Hepatic stellate cell (primary cell): ENCODE data around the gene TMEM43.

Experiments used
- DNase-seq: peaks from one replicate; pipeline ENCODE4 v3.0.0; 2011; ENCODE audit warnings: low spot score

The TMEM43 gene

DNA sequence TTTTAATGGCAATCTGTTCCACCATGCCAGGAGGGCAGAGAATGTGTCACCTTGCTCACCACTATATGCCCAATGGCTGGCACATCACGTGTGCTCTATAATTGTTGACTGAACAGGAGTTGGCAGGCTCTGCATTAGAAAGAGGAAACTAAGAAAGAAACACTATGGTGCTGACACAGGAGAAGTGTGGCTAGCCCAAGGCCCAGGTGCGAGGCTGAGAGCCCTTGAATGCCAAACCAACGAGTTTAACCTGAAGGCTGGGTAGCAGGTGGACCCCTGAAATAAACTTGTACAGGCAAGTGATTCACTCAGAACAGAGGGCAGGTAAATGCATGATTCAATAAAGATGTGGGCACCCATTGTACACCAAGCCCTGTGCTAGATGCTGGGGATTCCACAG is 2.6 kb upstream of the TMEM43 start:
- DNase-seq, result no peak

DNA sequence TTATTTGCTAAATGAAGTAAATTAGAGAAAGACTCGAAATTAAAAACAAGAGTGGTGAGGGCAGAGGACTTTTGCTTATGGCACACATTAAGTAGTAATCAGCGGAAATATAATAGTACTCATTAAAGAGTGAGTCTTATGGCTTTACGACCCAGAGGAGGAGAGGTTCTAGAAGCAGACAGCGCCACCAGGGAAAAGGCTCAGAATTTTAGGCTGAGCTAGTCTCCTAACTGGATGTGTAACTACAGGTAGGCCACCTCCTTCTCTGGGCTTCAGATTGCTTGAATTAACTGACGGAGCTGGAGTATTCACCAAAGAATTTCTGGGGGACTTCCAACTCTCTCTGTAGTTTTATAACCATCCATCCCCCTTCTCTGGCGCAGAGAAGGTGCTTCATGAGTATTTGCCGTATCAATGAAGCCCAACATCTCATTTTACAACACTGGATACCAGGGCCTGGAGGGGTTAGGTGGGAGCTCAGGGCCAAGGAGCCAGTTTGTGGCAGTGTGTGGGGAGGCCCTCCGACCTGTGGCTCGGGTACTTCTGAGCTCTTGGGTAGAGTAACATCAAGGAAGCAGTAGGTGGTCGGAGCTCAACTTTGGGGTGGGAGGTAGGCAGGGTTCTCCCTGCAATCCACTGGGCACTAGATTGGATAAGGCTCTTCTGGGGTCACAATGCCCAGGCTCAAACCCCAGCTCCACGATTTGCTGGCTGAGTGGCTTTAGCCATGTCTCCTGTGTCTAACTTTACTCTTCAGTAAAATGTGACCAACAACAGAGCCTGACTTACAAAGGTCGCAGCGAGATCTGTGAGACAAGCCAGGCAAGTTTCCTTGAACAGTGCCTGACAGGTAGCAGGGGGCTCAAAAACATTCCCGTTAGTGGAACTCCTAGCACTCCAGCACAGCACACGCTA is 1.3 kb upstream of the TMEM43 start:
- no peak for DNase-seq

DNA sequence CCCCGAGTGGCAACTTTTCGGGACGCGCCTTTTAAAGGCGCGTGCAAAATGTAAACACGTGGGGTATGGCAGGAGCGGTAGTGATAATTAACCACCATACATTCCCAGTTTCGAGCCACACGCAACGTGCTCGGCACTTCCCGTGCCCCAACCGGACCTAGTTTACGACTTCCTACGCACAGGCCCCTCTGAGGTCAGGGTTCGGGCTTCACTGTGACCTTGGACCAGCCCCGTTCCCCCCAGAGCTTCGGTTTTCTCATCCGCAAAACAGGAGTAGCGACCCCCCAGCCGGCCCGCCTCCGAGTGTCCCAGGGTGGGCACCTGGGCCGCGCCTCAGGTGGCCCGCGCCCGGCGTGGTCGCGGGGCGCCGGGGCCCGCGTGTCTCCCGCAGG is 633 bp upstream of the TMEM43 start:
- no peak for DNase-seq

DNA sequence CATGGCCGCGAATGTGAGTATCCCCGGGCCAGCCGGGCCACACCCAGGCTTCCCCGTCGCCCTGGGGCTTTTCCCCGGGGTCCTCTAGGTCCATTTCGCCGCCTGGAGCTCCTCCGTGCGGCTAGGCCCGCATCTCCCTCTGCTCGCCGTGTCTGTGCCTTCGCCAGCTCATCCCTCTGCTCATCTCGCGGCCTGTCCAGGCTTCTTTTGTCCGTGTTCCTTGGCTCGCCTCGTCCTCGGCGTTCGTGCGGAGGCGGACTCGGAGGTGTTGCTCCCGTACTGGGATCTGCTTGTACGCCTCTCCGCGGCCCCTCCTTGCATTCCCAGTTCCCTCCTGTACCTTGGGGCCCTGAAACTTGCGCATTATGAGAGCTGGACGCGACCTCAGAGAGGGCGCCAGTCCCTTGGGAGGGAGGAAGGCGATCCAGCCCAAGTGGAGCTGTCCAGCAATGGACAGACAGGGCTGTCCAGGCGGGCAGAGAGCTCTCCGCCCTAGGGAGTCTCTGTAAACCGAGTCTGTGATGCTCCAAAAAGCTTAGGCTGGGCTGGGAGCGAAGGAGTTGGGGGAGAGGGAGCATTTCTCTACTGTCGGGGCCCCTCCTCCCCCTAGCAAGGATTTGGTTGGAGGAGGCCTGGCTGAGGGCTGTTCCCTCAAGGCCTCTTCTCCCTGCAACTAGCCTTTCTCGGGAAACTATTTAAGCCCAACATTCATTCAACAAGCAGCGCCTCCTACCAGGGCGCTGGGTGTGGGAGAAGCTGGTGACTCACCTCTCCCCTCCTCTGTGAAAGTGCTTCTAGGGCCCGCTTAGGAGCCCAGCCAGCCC is 553 bp downstream of the TMEM43 start:
- peak; percentile 91 for DNase-seq

DNA sequence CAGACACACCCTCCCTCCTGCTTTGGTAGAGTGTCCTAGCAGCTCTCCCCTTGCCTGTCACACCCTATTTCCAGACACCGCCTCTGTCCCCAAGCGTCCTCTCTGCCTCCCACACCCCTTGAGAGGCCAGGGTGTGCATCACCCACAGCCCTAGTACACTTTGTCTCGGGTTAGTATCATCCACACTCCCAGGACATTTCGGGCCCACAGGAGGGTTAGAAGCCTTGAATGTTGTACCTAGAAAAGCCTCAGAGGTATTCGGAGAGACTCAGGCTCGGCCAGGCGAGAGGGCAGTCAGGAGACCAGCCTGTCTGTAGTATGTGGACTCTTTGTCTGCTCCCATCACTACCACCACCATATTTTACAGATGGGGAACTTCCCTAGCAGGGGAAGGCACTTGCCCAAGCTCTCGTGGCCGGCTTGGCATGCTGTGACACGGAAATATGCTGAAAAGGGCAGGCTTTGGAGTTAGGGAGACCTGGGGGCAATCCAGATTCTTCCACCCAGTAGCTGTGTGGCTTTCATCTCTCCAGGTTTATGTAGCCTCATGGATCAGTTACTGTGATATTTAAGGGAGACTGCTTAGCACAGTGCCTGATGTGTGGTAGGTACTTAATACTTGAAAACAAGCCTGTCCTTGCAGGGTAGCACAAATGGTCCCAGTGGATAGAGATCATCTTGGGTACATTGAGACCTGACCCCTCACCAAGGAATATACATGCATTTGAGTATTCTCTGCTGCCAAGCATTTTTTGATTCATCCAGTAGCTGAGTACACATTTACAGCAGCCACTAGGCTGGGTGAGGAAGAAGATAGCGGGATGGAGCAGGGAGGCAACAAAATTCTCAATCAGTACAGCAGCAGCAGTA is 1.4 kb downstream of the TMEM43 start:
- DNase-seq, result no peak

DNA sequence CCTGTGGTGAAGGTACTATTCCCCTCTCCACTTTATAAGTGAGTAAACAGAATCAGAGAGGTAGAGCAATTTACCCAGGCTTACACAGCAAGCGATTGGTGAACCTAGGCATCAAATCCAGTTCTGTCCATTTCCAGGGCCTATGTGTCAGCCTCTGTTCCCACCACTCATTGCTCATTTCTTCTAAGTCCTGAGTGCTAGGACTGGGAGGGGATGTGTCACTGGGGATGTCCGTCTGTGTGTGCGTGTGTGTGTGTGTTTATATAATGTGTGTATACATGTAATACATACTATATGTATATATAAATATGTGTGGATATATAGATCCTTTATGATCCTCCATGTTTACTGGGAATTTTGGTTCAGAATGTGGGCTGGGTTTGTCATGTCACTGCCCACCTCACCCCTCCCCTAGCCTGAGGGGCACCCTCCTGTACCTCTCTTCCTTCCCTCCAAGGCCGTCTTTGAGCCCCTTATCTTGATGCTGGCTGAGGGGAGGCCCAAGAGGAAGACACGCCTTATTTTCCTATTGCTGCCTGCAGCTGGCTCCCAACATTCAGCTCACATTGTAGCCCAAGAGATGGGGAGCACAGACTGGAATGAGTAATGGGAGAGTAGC is 2.1 kb downstream of the TMEM43 start:
- DNase-seq, result no peak

DNA sequence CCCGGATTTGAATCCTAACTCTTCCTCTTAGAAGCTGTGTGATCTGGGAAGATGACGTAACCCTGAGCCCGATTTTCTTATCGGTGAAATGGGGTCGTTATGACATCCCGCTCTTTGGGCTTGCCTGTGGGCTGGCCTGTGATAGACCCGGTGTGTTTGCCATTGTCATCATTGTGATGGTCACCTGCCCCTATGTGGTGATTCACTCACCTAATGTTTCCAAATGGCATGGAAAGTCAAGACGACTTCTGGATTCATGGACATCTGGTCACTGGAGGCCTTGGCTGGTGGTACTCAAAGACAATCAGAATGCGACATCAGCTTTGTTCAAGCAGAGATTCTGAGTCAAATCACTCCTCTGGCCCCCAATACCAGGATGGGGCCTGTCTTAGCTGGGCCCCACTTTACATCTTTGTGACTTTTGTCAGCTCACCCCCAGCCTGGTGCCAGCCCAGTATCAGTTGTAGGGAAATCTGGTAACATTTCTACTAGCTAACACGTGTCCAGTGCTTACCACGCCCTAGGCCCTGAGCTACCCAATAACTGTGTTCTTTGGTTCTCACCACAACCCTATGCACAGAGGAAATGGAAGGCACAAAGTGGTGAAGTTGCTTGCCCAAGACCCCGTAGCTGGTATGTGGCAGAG is 2.8 kb downstream of the TMEM43 start:
- DNase-seq, result no peak

DNA sequence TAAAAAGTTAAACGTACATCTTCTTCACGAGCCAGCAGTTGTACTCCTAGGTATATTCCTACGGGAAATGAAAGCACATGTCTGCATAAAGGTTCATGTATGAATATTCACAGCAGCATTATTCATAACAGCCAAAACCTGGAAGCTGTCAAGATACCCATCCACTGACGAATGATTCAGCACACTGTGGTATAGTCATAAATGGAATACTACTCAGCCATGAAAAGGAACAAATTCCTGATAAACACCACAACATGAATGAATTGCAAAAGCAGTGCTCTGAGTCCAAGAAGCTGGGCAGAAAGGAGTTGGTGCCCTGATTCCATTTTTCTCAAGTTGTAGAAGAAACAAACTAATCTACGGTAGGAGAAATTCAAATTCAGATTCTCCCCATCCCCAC is 3.9 kb downstream of the TMEM43 start:
- DNase-seq, result no peak

DNA sequence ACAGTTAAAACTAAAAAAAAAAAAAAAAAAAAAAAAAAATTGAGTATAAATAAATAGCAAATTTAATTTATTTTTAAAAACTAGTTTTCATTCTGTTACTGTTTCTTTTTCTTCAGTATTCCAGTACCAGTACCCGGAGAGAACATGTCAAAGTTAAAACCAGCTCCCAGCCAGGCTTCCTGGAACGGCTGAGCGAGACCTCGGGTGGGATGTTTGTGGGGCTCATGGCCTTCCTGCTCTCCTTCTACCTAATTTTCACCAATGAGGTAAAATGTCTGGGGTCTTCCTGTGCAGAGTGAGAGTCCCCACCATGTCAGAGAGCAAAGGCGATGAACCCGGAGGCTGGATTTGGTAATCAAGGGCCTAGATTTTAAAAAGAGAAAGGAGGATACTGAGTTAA is 4.4 kb downstream of the TMEM43 start:
- no peak for DNase-seq

DNA sequence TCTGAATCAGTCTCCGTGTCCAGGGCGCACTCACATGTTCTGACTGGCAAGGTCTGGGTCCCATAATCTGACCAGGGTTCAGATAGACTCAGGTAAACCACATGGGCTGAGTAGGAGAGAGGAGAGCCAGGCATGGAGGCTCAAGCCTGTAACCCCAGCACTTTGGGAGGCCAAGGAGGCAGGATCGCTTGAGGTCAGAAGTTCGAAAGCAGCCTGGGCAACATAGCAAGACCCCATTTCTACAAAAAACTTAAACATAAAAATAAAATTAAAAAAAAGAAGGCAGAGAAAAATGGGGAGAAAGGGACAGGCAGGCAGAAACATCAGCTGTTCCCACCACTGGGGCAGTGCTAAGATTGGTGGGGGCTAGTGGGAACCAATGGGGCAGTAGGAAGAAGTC is 5.4 kb downstream of the TMEM43 start:
- no peak for DNase-seq

DNA sequence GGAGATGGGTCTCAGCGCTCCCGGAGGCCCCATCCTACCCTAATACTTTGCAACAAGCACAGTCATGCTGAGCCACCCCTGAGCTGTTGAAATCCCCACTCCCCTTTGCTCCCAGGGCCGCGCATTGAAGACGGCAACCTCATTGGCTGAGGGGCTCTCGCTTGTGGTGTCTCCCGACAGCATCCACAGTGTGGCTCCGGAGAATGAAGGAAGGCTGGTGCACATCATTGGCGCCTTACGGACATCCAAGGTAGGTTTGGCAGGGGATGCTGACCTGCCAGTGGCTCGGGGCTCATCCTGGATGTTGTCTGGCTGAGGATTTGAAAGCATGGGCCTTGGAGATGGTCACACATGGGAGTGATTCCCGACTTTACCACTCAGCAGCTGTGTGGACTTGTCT is 5.9 kb downstream of the TMEM43 start:
- no peak for DNase-seq

DNA sequence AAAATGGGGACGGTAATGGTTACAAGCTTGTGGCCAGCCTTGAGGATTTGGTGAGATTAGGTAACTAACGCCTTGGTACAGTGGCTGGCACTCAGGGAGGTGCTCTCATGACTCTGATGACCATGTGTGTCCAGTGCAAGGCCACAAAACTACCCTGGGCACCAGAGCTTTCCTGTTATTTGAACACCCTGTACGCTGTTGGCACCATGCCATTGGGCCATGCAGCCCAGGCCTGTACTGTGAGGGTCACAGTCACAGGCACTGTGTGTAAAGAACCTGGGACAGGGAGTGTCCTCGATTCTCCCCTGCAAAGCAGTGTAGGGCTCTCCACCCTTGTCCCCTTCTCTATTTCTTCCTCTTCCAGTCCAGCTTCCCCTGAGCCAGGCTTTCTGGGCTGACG is 6.3 kb downstream of the TMEM43 start:
- no peak for DNase-seq

DNA sequence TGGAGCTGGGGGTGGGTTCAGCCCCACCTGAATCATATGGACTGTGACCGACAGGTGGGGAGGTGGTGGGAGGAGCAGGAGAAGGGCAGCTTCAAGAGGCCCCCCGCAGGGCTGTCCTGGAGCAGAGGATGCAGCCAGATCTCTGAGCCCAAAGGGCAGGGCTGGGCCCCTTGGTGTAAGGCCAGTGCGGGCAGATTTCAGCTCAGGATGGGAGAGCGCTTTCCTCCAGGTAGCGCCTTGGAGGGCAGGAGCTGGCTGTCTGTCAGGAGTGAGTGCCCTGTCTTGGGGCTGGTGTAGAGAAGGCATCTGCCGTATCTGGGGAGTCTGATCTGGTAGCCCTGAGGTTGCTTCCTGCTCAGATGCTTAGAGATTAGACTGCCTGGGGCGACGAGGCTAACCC is 7.3 kb downstream of the TMEM43 start:
- no peak for DNase-seq

DNA sequence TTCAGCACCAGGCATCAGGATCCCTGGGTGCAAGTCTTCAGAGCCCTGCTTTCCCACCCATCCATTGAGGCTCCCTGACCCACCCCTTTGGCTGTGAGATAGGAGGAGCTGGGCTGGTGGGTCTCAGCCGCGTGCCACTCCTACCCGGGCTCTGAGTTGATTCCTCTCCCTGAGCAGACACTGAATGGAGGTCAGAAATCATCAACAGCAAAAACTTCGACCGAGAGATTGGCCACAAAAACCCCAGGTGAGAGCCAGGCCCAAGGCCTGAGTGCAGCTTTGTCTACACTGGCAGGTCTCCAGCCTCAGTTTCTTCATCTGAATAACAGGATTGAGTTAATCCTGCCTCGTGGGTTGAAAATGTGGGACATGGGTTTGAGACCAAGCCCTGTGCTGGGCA is 7.8 kb downstream of the TMEM43 start:
- no peak for DNase-seq

DNA sequence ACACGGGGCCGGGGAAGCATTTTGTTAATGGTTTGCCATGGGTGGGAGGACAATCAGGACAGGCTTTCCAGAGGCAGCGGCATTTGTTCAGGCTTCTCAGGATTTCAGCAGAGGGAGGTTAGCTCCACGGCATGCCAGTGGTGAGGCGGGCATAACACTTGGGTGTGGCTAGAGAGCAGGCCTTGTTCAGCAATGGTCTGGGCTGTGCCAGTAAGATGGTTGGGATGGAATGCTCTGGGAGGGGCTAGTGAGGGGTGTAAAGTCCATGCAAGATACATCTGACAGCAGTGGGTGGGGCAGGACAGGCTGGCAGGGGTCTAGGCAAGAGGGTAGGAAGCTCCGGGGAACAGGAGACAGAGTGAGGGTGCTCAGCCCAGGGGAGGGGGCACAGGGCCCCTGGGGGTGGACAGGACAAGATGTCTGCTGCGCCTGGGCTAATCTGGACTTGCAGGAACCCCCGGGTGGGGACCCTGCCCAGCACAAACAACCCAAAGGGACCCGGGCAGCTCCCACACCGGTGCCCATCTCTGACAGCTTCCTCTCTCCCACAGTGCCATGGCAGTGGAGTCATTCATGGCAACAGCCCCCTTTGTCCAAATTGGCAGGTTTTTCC is 8.4 kb downstream of the TMEM43 start:
- DNase-seq, result no peak

DNA sequence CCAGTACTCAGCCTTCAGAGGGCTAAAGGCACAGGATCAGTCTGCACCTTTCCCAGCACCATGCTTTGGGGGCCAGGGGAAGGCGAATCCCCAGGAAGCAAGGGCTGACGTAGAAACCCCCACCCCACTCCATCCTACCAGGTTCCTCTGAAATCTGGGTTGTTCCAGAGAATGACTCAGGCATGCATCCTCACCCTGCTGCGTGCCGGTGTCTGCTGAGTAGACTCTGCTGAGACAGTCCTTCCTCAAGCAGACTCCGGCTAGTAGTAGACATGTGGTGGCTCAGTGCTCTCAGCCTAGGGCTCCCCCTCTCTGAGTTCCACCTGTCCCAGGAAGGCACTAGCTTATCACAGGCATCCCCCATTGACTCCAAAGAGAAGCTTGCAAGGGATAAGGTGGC is 9.0 kb downstream of the TMEM43 start:
- DNase-seq, result no peak

DNA sequence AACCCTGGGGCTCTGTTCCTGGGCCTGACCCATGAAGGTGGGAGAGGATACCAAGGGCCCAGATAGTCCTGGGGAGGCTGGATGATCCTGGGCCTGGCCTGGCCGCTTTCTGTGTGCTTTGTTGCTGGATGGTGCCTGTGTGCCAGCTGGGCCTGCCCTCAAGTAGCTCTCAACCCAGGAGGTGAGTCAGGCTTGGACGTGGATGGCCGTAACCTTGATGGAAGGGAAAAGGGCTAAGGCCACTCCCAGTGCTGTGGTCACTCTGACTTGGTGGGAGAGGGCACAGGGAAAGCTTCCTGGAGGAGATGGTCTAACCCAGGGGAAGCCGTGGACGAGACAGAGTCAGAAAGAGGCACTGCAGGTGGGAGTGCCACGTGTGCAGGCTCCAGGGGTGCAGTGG is 9.4 kb downstream of the TMEM43 start:
- no peak for DNase-seq

DNA sequence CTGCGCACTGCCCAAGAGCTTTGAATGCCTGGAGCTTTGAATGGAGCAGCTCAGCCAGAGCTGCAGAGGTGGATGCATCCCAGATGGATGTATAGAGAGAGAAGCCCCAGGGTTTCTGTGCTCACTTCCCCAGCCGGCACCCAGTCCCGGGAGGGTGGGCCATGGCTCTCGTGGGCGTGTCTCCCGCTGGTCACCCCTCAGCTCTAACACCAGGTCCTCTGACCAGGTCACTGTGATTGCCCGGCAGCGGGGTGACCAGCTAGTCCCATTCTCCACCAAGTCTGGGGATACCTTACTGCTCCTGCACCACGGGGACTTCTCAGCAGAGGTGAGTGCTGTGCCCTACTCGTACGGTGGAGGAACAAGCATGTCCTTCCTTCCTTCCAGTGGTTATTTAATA is 10.7 kb downstream of the TMEM43 start:
- DNase-seq, result no peak

DNA sequence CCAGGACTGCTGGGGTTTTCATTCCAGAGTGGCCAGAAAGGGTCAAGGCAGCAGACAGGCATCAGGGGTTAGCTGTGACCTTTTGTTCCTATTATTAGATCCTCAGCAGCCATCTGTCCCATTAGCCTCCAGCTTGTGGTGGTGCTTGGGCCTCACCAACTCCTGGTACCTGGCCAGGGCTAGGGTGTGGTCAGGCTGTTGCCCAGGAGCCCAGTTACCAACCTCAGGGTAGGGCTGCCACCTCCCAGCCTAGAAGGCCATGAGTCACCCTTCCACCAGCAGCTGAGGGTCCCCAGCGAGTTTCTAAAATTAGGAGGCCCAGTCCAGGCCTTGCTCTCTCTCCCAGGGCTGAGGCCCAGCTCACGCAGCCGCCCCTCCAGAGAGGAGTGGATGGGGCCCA is 12.2 kb downstream of the TMEM43 start:
- no peak for DNase-seq

DNA sequence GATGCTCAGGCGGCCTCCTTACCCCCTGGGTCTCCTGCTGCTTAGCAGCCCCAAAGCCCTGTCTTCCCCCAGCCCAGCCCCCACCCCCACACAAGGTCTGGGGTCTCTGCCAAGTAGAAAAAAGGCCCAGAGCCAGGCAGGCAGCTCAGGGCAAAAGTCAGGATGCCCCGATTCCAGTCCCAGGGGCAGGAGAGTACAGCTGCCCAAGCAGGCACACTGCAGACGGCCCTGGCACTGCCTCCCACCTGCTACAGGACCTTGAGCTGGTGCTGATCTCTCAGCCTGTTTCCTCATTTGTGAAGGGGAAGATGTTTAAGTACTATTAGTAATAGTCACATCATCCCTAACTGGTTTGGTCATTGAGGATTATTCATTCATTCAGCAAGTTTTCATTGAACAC is 12.6 kb downstream of the TMEM43 start:
- no peak for DNase-seq
